K562 (cell line): ENCODE measurements around the gene TBC1D17. TPM values are rescaled to one million over a fixed set of nuclear protein-coding genes. Genes with fewer than 3 reads are reported as not detected.
A peak's percentile ranks its signal among the peaks of the same experiment; 100 is the strongest.

Experiments used
- ARNT ChIP-seq, 2 experiments: fragments of 450-650 bp; IDR thresholded peaks; 2 replicates each; pipeline ENCODE4 v1.6.1; 2016; ENCODE audit warnings: mild to moderate bottlenecking in 1 of 2
- BMI1 ChIP-seq: fragments of 150-350 bp; IDR thresholded peaks from 2 replicates; pipeline ENCODE4 v1.6.1; 2014; ENCODE audit warnings: low read length
- CXXC5 ChIP-seq: fragments of 250-450 bp; sonication (Bioruptor Pico); IDR thresholded peaks from 2 replicates; pipeline ENCODE4 v1.8.0; 2022; ENCODE audit warnings: inconsistent platforms, mild to moderate bottlenecking, moderate library complexity
- ELF1 ChIP-seq: fragments of 200-800 bp; sonication (Bioruptor generic); IDR thresholded peaks from 2 replicates; pipeline ENCODE4 v1.6.1; 2016; ENCODE audit warnings: missing genetic modification characterization, missing compliant biosample characterization
- ESRRA ChIP-seq: fragments of 450-650 bp; IDR thresholded peaks from 2 replicates; pipeline ENCODE4 v1.6.1; 2014; ENCODE audit warnings: low read depth, mild to moderate bottlenecking, moderate library complexity, borderline replicate concordance
- FOXM1 ChIP-seq, 2 experiments: fragments of 450-650 bp in 1 of 2; sonication (generic) in 1 of 2; formaldehyde crosslinking in 1 of 2; IDR thresholded peaks; 2 replicates each; pipeline versions ENCODE4 v1.6.1 to v1.9.0; 2017 to 2022; ENCODE audit warnings: low read depth in 2 of 2, mild to moderate bottlenecking in 2 of 2, missing genetic modification reagents in 1 of 2, moderate library complexity in 1 of 2
- HDAC8 ChIP-seq: fragments of 450-650 bp; IDR thresholded peaks from 2 replicates; pipeline ENCODE4 v1.6.1; 2016; ENCODE audit warnings: mild to moderate bottlenecking, missing genetic modification characterization, moderate library complexity, missing compliant biosample characterization
- HNRNPLL ChIP-seq: fragments of 200-400 bp; formaldehyde crosslinking; IDR thresholded peaks from 2 replicates; pipeline ENCODE4 v1.6.1; 2017; ENCODE audit warnings: low read length, low read depth, mild to moderate bottlenecking; ENCODE audit not compliant: poor library complexity, severe bottlenecking
- NKRF ChIP-seq: fragments of 450-650 bp; IDR thresholded peaks from 2 replicates; pipeline ENCODE4 v1.6.1; 2016; ENCODE audit warnings: borderline replicate concordance
- NRF1 ChIP-seq, 2 experiments: fragments of 450-650 bp; IDR thresholded peaks in 1 of 2; conservative IDR thresholded peaks in 1 of 2; 2 replicates each; pipeline ENCODE4 v1.6.1; 2014; ENCODE audit warnings: mild to moderate bottlenecking in 2 of 2
- POLR2H ChIP-seq: IDR thresholded peaks from 2 replicates; pipeline ENCODE4 v1.6.1; 2016; ENCODE audit warnings: missing genetic modification characterization, low read depth, mild to moderate bottlenecking, control low read depth, missing compliant biosample characterization, moderate library complexity
- RB1 ChIP-seq: fragments of 450-650 bp; IDR thresholded peaks from 2 replicates; pipeline ENCODE4 v1.6.1; 2017; ENCODE audit warnings: low read depth, mild to moderate bottlenecking
- SIN3A ChIP-seq, 2 experiments: fragments of 150-350 bp in 1 of 2; IDR thresholded peaks; 2 replicates each; pipeline ENCODE4 v1.6.1; 2011 to 2016; ENCODE audit warnings: borderline replicate concordance in 2 of 2, low read depth in 2 of 2, low read length in 2 of 2, mild to moderate bottlenecking in 2 of 2, moderate library complexity in 2 of 2; ENCODE audit not compliant: control insufficient read depth in 1 of 2
- SNRNP70 ChIP-seq: fragments of 200-400 bp; formaldehyde crosslinking; optimal IDR thresholded peaks from 2 replicates; pipeline ENCODE3; 2017; ENCODE audit warnings: low read depth, low read length
- TRIM24 ChIP-seq, 2 experiments: fragments of 450-650 bp; IDR thresholded peaks; 2 replicates each; pipeline ENCODE4 v1.6.1; 2016
- ZNF586 ChIP-seq: fragments of 450-650 bp; formaldehyde crosslinking; conservative IDR thresholded peaks from 2 replicates; pipeline ENCODE4 v1.4.0; 2020; ENCODE audit warnings: mild to moderate bottlenecking, moderate library complexity
- polyA plus RNA-seq, 8 experiments: library from polyadenylated mRNA; depleted of rRNA in 4 of 8; stranded (reverse) in 5 of 8; unstranded in 3 of 8; fragments of >200 nt; fragmentation: Nextera tagmentation in 2 of 8; fragmentation: Illumina TruSeq in 1 of 8; extraction: Ambion mirVana in 2 of 8; extraction: Trizol in 1 of 8; gene quantifications; 2 replicates each; pipeline versions ENCODE4 v1.2.1 to v1.2.3, GENCODE V29; 2011 to 2014; ENCODE audit warnings: inconsistent platforms in 1 of 8, missing spikeins in 1 of 8
- total RNA-seq, 7 experiments: library from RNA; depleted of rRNA in 6 of 7; stranded (reverse); fragments of >200 nt in 6 of 7; fragmentation: Illumina TruSeq in 2 of 7; extraction: Trizol in 2 of 7; gene quantifications; 2 replicates each; pipeline versions ENCODE4 v1.2.1 to v1.2.3, GENCODE V29; 2011 to 2021; ENCODE audit warnings: low replicate concordance in 1 of 7
- TF ChIP-seq, protein P1 (sequence below): sonication (generic); formaldehyde crosslinking; IDR thresholded peaks from 2 replicates; pipeline ENCODE4 v1.8.0; 2022; ENCODE audit warnings: mild to moderate bottlenecking, missing genetic modification reagents, borderline replicate concordance
- TF ChIP-seq, protein P2 (sequence below), 2 experiments: IDR thresholded peaks in 1 of 2; conservative IDR thresholded peaks in 1 of 2; 2 replicates each; pipeline ENCODE4 v1.6.1; 2016; ENCODE audit warnings: low read depth in 2 of 2, mild to moderate bottlenecking in 1 of 2, missing compliant biosample characterization in 1 of 2, missing genetic modification characterization in 1 of 2, moderate library complexity in 1 of 2

TBC1D17 gene
- total and polyA plus RNA-seq, 9 of the 15 experiments (the other 6 are each of a cell fraction or from before 2014, with no cell fraction given): 0.42 to 16.0 (median 3.8) TPM

- TF ChIP-seq, protein P1, sequence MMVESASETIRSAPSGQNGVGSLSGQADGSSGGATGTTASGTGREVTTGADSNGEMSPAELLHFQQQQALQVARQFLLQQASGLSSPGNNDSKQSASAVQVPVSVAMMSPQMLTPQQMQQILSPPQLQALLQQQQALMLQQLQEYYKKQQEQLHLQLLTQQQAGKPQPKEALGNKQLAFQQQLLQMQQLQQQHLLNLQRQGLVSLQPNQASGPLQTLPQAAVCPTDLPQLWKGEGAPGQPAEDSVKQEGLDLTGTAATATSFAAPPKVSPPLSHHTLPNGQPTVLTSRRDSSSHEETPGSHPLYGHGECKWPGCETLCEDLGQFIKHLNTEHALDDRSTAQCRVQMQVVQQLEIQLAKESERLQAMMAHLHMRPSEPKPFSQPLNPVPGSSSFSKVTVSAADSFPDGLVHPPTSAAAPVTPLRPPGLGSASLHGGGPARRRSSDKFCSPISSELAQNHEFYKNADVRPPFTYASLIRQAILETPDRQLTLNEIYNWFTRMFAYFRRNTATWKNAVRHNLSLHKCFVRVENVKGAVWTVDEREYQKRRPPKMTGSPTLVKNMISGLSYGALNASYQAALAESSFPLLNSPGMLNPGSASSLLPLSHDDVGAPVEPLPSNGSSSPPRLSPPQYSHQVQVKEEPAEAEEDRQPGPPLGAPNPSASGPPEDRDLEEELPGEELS (CRISPR knock-in tag): no peak
- TF ChIP-seq NKRF (peak; percentile 64; the same call in 1 of the 2 replicates), ARNT (IDR thresholded peaks at IDR 0.05) (0 out of 4 replicates have a peak, but pooled peaks of 1 of the 2 experiments have one; percentile 72), HNRNPLL (peak; percentile 81), TRIM24 (IDR thresholded peaks at IDR 0.05) (no peak), FOXM1 (IDR thresholded peaks at IDR 0.05; ENCODE audit: low read depth) (0 out of 2 replicates have a peak, but pooled peaks have one; percentile 32), FOXM1 (CRISPR knock-in tag; IDR thresholded peaks at IDR 0.05; ENCODE audit: low read depth) (no peak), ELF1 (tag) (peak; percentile 58; the same call in 1 of the 2 replicates), ESRRA (no peak), ZNF586 (CRISPR knock-in tag) (no peak), BMI1 (no peak), POLR2H (no peak; the same call in 1 of the 2 replicates), NRF1 (conservative IDR thresholded peaks at IDR 0.05 in 1 of 2, IDR thresholded peaks at IDR 0.05 in 1 of 2) (peak; percentile 45 to 70; a peak in 3 of 4 replicates), RB1 (peak; percentile 69), SIN3A (IDR thresholded peaks at IDR 0.05; ENCODE audit: borderline replicate concordance in 2 of 2, control insufficient read depth in 1 of 2, low read depth in 2 of 2, low read length in 2 of 2) (peak; percentile 42 to 75; a peak in 3 of 4 replicates), HDAC8 (tag) (0 out of 2 replicates have a peak, but pooled peaks have one; percentile 17), SNRNP70 (no peak), CXXC5 (CRISPR knock-in tag) (peak; percentile 83)
- TF ChIP-seq, protein P2, sequence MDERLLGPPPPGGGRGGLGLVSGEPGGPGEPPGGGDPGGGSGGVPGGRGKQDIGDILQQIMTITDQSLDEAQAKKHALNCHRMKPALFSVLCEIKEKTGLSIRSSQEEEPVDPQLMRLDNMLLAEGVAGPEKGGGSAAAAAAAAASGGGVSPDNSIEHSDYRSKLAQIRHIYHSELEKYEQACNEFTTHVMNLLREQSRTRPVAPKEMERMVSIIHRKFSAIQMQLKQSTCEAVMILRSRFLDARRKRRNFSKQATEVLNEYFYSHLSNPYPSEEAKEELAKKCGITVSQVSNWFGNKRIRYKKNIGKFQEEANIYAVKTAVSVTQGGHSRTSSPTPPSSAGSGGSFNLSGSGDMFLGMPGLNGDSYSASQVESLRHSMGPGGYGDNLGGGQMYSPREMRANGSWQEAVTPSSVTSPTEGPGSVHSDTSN (CRISPR knock-in tag; IDR thresholded peaks at IDR 0.05; ENCODE audit: low read depth): no peak
- TF ChIP-seq, protein P2 (tag; conservative IDR thresholded peaks at IDR 0.05; ENCODE audit: low read depth): peak; percentile 80
These were observed 981 bp upstream of the TBC1D17 start (continued) for GRCh38 chr19:49876422-49877019.
